Hematopoietic multipotent progenitor cell treated with erythropoietin and hydrocortisone succinate and interleukin-3 and kit ligand, for 8 days (in vitro differentiated cells): ENCODE results near the gene ANKRD9.
"Not testable (repeated sequence)": the region's sequence is repeated elsewhere in the genome, so short reads cannot be mapped to it uniquely, and the experiment has no call there.

Experiments used
- DNase-seq: peaks from one replicate; pipeline ENCODE4 v3.0.0-alpha.2; 2015

The ANKRD9 gene, protein sequence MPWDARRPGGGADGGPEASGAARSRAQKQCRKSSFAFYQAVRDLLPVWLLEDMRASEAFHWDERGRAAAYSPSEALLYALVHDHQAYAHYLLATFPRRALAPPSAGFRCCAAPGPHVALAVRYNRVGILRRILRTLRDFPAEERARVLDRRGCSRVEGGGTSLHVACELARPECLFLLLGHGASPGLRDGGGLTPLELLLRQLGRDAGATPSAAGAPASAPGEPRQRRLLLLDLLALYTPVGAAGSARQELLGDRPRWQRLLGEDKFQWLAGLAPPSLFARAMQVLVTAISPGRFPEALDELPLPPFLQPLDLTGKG

DNA sequence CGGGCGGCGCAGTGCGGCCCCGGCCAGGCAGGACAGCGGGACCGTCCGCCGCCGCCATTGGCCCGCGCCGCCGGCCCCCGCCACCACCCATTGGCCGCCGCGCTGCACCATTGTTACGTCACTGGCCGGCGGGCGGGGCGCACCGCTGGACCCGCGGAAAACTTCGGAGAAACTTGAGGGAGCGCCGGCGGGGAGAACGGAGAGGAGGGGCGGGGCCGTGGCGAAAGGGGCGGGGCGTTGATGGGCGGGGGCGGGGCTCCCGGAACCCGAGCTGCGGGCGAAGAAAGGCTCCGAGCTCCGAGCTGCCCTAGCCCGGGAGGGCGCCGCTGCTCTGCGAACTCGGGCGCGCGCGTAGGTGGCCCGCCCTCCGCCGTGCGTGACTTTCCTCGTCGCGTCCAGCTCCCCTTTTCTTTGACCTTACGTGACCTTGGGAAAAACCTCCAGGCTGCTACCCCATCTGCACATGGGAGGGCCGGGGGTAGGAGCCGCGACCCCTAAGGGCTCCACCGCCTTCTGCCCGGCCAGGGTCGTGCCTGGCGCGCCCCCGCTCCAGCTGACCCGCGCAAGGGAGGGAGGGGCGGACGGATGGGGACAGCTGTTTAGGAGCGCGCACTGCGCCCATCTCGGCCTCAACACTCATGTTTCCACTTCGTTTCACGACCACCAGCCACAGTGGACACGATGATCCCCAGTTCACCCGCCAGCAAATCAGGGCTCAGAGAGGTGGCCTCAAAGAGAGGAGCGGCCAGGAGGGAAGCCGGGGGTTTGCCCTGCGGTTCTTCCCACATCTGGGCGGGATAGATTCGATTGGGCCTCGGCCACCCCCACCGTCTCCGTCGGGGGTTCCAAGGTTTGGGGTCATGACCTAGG lies at the start of gene ANKRD9:
Gene ANKRD9 (minus strand): TSS at position 31 of the 870 bp plus-strand sequence. CDS start 1,887 bp downstream, outside the sequence.
- peak; percentile 93 for DNase-seq

DNA sequence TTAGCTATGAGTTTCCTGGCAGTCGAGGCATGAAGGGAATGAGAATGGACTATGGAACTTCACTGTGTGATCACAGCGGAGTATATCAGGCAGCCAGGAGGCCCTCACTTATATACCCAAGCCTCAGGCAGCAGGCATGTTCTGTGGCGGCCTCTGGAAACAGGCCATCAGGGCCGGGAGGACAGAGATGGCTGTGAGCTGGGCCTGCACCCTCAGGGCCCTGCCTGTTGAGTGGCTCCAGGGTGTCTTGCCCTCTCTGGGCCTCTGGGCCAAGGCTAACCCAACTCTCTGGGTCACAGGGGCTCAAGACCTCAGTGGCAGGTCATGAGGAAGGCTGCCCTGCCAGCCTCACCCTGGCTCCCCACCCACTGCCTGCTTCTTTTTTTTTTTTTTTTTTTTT lies 49.0 kb upstream of the ANKRD9 start:
- no peak for DNase-seq

DNA sequence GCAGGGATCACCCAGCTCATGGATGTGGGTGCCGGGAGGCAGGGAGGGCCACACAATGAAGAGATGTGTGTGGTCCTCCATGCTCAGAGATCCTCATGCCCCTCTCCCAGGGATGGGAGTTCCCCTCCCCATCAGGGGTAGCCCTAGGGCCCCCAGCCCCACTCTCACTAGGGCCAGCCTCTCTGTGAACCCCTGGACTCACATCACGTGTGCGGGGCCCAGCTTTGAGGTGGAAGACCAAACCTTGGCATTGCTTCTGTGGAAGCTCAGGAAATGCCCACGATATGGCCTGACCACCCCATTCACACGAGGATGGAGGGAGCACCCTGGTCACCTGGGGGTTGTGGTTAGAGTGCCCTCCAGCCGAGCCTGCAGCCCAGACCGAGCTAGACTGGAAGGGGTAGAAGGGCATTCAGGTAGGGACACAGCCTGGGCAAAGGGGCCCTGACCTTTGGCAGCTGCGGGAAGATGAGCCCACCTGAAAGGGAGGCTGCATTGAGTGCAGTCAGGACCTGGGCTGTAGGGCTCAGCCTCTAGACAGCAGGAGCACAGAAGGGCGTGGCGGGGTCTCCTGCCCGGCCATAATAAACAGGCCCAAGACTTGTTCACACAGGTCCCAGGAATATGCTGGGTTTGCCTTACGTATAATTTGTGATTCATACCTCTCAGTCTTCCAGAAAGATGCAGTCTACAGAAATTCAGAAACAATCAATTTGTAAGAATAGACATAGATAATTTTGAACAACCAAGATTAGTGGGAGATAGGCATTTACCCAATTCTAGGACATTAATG lies 48.1 kb upstream of the ANKRD9 start:
- no peak for DNase-seq

DNA sequence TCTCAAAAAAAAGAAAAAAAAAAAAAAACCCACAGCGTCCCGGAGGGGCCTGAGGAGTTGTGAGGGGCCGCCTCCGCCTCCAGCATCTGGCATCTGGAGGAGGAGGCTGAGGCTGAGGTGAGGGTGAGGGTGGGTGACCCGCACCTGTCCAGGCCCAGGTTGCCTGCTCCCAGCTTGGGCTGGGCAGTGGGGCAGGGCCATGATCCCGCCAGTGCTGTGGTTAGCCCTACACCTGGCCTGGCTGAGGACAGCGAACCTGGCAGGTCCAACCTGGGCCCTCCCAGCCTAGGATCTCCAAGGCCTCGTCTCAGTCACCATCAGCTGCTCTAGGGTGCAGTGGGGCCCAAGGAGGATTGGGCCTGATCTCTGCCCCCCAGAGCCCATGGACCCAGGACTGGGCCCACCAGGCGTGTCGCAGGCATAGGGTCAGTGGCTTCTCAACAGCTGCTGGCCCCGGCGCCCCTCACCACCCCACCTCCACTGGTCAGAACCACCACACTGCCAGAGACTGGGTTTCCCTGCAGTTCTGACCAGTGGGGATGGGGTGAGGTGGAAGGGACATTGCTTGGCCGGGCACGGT lies 46.6 kb upstream of the ANKRD9 start:
- DNase-seq, result no peak

DNA sequence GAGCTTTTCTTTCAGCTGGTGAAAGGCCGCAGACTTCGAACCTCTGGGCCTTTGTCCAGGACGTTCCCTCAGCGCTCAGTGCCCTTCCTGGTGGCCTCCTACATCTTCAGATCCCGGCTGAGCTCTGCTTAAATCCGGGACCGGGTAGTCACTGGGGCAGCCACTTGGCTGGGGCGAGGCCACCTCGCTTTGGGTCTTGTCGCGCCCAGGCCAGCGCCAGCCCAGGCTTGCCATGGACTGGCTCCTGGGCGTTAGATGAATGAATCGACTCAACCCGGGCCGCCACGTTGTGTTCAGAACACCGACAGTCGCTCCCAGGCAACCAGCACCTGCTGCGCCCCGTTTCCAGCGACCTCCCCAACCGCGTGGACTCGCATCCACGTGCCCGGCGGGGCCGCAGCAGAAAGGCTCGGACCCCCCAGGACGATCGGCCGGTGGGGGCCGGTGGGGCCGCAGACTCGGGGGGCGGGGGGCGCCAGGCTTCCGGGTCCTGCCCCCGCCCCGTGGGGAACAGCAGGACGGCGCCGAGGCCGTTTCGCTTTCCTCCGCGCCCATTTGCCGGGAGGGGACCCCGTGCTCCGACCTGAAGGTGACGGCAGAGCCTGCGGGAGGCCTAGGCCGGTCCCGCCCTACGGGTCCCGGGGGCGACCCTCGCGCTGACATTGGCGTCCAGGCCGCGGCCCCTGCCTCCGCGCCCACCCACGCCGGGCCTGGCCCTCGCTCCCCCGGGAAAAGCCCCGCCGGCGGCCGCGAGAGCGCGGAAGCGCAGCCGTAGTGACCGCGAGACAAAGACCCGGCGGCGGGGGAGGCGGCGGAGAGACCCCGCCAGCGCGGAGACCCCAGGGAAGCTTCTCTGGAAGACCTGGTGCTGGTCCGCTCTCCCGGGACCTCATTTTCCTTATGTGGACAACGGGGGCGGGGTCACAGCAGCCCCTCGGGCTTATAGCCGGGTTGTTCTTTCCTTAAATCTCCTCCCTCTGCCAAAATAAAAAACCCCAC lies 45.5 kb upstream of the ANKRD9 start:
- DNase-seq, result peak; percentile 70

DNA sequence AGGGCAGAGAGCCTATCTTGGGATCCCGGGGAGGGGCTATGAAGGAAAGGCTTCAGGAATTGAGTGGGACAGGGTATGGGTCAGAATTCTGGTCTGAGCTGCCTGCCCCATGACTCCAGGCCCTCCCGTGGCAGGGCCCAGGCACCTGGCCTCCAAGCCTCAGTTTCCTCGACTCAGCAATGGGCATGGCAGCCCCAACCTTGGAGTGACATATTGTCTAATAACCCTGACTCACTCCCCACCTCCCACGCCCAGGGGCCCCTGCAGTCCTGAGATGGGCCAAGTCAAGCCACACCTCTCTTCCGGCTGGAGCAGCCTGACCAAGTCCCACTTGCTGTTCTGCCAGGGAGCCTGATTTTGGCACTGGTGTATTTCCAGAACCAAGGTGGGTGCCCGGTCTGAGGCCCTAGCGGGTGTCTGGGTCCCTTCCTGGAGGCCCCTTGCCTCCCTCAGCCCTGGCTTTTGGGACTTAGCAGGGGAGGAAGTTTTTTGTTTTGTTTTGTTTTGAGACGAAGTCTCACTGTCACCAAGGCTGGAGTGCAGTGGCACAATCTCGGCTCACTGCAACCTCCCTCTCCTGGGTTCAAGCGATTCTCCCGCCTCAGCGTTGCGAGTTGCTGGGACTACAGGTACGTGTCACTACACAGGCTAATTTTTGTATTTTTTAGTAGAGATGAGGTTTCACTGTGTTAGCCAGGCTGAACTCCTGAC lies 42.6 kb upstream of the ANKRD9 start:
- DNase-seq, result peak; percentile 88

DNA sequence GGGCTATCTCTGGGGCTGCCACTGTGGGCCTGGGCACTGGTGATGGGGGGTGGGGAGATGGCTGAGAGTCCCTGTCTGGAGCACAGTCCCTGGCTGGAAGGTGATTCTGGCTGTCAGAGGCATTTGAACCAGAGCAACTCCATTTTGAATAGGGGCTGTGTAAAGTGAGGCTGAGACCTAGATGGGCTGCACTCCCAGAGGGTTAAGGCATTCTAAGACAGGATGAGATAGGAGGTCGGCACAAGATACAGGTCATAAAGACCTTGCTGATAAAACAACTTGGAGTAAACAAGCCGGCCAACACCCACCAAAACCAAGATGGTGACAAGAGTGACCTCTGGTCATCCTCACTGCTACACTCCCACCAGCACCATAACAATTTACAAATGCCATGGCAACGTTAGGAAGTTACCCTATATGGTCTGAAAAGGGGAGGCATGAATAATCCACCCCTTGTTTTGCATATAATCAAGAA lies 41.4 kb upstream of the ANKRD9 start:
- DNase-seq, result not testable (repeated sequence)

DNA sequence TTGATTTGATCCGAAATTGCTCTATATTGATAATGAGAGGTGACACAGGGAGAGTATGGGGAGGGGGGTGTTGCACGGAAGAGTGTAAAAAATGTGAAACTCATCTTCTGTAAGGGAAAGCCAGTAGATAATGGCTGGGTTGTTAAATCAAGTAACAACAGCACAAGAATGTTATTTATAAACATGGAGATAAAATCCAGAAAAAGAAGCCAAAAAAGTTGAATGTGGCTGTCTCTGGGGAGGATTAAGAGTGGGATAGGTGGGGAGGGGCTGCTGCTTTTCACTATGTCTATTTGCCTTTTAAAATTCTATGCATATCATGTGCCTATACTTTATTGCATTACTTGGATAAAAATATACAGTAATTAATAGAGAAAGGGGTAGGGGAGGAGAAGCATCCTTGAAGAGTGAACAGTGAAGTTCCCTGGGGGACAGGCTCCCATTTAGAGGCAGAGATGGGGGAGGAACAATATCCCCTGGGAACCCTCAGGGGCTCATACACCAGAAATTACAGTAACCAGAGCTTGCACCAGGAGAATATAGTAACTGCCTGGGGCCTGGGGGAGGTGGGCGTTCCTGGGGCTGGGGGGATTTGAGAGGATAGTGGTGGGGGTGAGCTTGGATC lies 39.2 kb upstream of the ANKRD9 start:
- DNase-seq, result no peak

DNA sequence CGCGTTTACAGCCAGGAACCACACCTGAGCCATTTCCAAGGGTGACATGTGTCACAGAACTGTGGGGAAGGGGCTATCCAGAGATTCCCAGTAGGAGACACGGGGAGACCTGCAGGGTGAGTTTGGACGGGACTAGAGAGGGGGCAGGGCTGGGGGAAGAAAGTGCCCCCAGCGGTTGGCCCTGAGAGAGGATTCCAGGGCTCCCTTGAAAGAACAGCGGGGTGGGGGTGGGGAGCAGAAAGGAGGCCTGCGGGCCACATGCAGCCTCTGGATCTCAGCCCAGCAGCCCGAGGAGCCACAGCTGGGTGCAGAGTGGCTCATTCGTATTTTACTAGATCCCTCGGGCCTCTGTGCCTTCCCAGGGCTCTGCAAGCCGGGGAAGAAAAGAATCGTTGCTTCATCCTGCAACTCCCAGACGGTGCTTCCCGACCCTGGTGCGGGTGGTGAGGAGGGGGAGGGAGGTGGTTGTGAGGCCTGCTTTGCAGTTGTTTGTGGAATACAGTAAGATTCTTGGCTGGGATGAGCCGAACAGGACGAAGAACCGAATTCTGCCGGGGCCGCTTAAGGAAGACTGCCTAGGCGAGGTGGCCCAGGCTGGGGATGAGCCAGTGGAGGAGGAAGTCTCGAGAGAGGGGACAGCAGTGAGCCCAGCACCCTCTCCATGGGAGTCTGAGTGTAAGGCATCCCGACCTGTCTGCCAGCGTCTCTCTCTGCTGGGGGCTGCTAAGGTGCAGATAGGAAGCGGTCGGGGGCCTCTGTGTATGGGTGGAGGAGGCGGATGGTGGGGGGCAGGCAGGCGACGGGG lies 36.1 kb upstream of the ANKRD9 start:
- peak; percentile 19 for DNase-seq

DNA sequence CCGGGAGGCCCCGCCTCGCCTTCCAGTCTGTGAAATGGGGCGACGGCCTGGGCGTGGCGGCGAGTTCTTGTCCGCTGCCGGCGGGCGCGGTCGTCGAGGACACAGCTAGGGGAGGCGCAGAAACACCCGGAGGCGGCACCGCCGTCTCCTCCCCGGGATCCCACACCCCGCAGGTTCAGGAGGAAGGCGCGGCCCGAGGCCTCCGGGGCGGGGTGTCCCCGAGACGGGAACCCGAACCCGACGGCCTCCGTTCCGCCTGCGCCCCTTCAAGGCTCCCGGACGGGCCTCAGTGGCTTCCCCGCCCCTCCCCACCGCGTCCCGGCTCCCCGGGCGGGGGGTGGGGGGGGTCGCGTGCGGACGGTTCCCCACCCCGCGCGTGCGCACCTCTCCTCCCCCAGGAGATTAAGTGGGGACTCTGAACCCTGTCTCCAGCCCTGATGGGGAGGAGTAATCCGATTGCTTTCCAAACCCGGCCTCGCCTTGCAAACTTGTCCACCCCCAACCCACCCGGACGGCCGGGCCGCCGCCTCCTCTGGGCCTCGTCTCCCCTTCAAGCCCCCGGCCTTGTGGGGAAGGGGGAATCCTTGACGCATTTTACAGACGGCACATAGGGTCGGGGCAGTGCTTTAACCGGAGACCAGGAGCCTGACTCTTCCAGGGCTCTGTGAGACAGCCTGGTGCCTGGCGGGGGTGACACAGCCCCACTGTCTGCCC lies 35.3 kb upstream of the ANKRD9 start:
- DNase-seq, result peak; percentile 75

DNA sequence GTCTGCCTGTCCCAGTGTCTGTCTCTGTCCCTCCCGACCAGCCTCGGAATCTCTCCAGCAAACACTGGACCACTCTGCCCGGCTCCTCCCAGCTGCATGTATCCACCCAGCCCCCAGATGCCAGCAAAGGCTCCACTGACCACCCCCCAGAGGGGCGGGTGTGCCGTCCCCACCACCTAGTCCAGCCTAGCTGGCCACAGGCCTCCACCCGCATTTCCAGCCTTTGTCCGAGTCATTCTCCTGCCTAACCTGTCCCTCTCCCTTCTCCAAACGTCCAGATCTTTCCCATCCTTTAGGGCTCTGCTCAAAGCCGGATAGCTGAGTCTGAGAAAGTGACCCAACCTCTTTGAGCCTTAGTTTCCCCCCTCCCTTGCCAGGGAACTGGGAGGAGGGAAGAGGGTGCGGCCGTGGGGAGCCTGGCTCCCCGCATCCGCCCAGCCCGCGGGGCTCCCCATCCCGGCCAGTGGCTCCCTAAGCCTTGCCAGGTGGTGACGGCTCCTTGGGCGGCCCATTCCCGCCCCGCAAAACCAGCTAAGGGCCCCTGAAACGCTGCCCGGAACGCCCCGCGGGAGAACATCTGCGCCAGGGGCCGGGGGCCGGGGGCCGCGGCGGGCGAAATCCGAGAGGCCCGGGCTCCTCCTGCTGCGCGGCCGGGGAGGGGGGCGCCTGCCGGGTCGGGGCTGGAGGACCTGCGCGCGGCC lies 34.6 kb upstream of the ANKRD9 start:
- DNase-seq, result no peak

DNA sequence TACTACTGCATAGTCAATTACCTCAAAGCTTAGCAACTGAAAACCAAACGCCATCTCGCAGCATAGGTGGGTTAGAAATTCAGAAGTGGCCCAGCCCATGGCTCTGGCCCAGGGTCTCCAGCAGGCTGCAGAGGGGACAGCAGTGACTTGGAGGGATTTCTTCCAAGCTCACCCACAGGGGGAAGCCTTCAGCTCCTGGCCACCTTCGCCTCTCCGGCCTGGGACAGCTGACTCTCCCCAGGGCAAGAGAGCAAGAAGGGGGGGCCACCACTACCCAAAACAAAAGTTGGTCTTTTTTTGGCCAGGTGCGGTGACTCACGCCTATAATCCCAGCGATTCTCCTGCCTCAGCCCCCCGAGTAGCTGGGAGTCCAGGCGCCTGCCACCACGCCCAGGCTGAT lies 32.2 kb upstream of the ANKRD9 start:
- DNase-seq, result no peak

DNA sequence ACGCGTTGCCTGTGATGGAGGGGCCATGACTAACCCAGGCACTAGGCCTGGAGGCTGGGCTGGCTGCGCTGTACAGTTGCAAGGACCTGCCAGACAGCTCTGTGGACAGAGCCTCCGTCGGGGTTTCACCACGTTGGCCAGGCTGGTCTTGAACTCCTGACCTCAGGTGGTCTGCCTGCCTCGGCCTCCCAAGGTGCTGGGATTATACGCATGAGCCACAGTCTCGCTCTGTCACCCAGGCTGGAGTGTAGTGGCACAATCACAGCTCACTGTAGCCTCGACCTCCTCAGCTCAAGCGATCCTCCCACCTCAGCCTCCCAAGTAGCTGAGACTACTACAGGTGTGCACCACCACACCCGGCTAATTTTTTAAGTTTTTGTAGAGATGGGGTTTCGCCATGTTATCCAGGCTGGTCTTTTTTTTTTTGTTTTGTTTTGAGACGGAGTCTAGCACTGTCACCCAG lies 31.5 kb upstream of the ANKRD9 start:
- not testable (repeated sequence) for DNase-seq

DNA sequence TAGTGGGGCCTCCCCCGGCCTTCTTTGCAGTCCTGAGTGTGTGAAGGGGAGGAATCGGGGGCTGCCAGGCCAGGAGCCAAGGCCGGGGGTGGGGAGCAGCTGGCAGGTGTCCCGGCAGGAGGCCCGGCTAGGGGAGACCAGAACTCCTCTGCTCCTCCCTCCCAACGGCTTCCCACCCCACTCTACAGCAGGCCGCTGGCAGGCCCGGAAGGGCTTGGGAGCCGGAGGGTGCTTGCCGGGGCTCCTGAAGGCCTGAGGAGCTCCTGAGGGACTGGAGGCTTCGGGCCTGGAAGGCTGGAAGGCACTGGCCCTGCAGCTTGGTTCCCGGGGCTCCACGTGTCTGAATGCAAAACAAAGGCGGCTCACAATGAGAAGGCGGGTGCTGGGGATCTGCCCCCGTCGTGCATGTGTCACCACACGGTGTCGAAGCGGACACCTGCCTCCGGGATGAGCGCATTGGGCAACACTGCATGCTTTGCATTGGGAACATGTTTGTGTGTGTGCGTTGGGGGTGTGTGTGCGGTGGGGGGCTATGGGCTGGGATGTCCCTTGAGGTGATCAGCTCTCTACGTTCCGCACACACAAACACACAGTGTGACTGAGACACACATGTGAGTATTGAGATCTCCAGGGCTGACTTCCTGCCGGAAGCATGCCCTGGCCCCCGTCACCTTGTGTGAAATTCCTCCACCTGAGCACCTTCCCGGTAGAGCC lies 30.9 kb upstream of the ANKRD9 start:
- DNase-seq, result no peak

DNA sequence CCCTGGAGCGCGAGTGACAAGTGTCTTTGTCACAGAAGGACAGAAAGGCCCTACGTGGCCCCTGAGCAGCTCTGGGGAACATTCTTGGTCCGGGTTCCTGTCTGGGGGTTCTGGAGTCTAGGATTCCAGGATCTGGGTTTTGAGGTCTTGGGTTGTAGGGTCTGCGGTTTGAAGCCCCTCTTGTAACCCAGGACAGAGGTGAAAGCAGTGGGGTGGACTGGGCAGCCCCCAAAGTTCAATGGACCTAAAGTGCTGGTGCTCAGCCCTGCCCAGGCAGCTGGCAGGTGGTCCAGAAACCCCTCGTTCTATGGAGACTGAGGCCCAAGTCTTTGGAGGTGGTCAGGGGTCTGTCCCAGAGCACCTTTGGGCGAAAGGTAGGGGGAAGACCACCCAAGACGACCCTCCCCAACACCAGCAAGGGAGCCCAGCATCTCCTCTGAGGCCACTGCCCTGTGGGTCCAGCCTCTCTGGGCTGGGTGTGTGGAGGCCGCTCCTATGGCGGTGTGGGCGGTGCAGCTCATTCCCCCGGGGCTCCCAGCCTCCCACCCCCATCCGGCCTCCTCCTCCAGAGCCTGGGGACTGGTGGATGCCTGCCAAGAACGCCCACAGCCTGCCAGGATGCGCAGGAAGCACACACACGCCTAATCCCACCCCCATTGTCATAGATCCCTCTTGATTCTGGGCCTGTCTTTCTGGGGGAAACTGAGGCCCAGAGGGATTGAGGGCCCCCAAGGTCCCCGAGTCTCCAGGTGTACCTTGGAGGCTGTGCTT lies 30.2 kb upstream of the ANKRD9 start:
- peak; percentile 21 for DNase-seq
